Endothelial cell (in vitro differentiated cells): ENCODE results near the gene NR2C2AP. TPM values are rescaled to one million over a fixed set of nuclear protein-coding genes. Genes with fewer than 3 reads are reported as not detected.
"Not testable (repeated sequence)": the region's sequence is repeated elsewhere in the genome, so short reads cannot be mapped to it uniquely, and the experiment has no call there.

Source experiments
- DNase-seq: peaks from one replicate; pipeline ENCODE4 v3.0.0; 2021; ENCODE audit warnings: low spot score
- H3K27ac Mint-ChIP-seq: one replicate; pipeline ENCODE4 v1.8.0; 2021; ENCODE audit warnings: mixed read lengths, inconsistent platforms; ENCODE audit not compliant: unreplicated experiment
- H3K27me3 Mint-ChIP-seq: one replicate; pipeline ENCODE4 v1.8.0; 2021; ENCODE audit warnings: mild to moderate bottlenecking, moderate library complexity, mixed read lengths, inconsistent platforms; ENCODE audit not compliant: unreplicated experiment
- H3K36me3 Mint-ChIP-seq: one replicate; pipeline ENCODE4 v1.8.0; 2021; ENCODE audit warnings: mild to moderate bottlenecking, low read depth, mixed read lengths, inconsistent platforms; ENCODE audit not compliant: unreplicated experiment
- H3K4me1 Mint-ChIP-seq: one replicate; pipeline ENCODE4 v1.8.0; 2021; ENCODE audit warnings: mild to moderate bottlenecking, mixed read lengths, inconsistent platforms; ENCODE audit not compliant: unreplicated experiment
- H3K4me3 Mint-ChIP-seq: one replicate; pipeline ENCODE4 v1.8.0; 2021; ENCODE audit warnings: mild to moderate bottlenecking, mixed read lengths, inconsistent platforms; ENCODE audit not compliant: unreplicated experiment
- H3K9me3 Mint-ChIP-seq: one replicate; pipeline ENCODE4 v1.8.0; 2021; ENCODE audit warnings: mixed read lengths, inconsistent platforms; ENCODE audit not compliant: unreplicated experiment
- total RNA-seq: library from RNA; stranded (reverse); fragmentation: NEBNext Ultra II Directional; extraction: Animal tissue kit (Norgen Biotek cat#: 25700); gene quantifications from one replicate; pipeline ENCODE4 v1.2.1, GENCODE V29; 2021; ENCODE audit not compliant: unreplicated experiment
- TF ChIP-seq, protein P1 (sequence below): fragments of 200-600 bp; sonication (generic); IDR thresholded peaks from one replicate; pipeline ENCODE4 v1.5.0; 2021; ENCODE audit warnings: antibody characterized with exemption; ENCODE audit not compliant: unreplicated experiment

The NR2C2AP gene
- total RNA-seq, 1 donor from 2014 or later = 4.3 TPM

DNA sequence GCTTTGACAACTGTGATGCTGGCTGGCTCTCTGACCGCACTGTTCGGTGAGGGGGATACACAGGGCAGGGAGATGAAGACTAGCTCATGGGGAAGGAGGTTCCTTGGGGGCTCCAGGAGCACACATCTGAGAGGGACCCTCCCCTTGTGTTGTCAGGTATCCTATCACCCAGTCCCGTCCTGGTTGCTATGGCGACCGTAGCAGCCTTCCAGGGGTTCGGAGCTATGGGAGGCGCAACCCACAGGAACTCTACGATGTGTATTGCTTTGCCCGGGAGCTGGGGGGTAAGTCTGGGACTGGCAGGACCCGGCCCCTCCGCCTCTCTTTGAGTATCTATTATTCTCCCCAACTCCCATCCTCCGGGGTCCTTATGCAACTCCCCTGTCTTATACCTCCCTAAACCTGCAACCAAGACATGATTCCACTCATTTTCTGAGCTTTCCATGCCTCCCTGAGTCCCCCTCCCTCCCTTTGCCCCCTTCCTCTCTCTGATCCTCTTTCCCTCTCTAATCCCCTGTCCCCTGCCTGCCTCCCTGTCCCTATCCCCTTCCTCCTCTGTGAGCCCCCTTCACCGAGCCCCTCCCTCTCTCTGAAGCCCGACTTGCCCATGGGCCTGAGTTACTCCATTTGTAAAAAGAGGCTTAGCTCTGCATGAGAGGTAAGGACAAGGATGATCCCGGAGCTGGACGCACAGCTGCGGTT, 21.1 kb upstream of the NR2C2AP start:
- TF ChIP-seq, protein P1, sequence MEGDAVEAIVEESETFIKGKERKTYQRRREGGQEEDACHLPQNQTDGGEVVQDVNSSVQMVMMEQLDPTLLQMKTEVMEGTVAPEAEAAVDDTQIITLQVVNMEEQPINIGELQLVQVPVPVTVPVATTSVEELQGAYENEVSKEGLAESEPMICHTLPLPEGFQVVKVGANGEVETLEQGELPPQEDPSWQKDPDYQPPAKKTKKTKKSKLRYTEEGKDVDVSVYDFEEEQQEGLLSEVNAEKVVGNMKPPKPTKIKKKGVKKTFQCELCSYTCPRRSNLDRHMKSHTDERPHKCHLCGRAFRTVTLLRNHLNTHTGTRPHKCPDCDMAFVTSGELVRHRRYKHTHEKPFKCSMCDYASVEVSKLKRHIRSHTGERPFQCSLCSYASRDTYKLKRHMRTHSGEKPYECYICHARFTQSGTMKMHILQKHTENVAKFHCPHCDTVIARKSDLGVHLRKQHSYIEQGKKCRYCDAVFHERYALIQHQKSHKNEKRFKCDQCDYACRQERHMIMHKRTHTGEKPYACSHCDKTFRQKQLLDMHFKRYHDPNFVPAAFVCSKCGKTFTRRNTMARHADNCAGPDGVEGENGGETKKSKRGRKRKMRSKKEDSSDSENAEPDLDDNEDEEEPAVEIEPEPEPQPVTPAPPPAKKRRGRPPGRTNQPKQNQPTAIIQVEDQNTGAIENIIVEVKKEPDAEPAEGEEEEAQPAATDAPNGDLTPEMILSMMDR = no peak
- no peak overlapping the region for H3K4me3 Mint-ChIP-seq
- no peak for DNase-seq

DNA sequence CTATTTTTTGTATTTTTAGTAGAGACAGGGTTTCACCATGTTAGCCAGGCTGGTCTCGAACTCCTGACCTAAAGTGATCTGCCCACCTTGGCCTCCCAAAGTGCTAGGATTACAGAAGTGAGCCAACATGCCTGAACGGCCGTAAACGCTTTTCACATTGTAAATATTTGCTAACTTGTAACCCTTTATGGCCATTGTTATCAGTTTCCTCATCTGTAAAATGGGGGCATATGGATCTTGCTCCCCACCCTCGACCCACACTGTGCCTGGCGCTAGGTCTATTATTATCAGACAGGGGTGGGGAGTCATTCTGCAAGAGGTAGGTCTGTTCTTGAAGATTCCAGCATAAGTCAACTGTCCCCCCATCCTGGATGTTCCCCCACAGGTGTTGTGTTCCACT, 20.4 kb upstream of the NR2C2AP start:
- peaks cover 2% of the 10 kb centered on the region for H3K27me3 Mint-ChIP-seq
- no peak overlapping the region for H3K4me3 Mint-ChIP-seq
- H3K4me1 Mint-ChIP-seq = no peaks in the 10 kb centered on the region
- no peaks in the 10 kb centered on the region for H3K9me3 Mint-ChIP-seq
- no peak overlapping the region for H3K27ac Mint-ChIP-seq
- H3K36me3 Mint-ChIP-seq = no peaks in the 10 kb centered on the region
- no peak for DNase-seq
- TF ChIP-seq, protein P1 = no peak

More for the DNA sequence above, 21.1 kb upstream of the NR2C2AP start:
- Mint-ChIP-seq H3K27me3 (peaks cover 5% of the 10 kb centered on the region), H3K27ac (no peak overlapping the region), H3K9me3 (no peaks in the 10 kb centered on the region), H3K36me3 (no peaks in the 10 kb centered on the region), H3K4me1 (no peaks in the 10 kb centered on the region)

DNA sequence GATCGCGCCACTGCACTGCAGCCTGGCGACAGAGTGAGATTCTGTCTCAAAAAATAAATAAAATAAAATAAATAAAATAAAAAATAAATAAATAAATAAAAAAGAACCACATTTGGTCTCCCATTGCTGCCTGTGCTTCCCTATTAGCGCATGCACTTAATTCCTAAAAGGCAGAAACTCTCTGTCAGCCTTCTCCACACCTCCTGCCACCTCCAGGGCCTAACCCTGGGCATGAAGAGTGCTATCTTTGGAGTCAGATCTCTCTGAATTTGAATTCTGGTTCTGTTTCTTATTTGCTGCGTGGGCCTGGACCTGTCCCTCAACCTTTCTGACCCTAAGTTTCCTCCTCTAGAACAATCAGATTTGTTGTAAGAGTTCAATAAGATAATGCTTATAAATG, 19.8 kb upstream of the NR2C2AP start:
- H3K4me1 Mint-ChIP-seq = no peaks in the 10 kb centered on the region
- DNase-seq = no peak
- H3K27ac Mint-ChIP-seq = no peak overlapping the region
- no peaks in the 10 kb centered on the region for H3K9me3 Mint-ChIP-seq
- H3K4me3 Mint-ChIP-seq = no peak overlapping the region
- TF ChIP-seq, protein P1 = no peak
- H3K27me3 Mint-ChIP-seq = peaks cover 2% of the 10 kb centered on the region
- no peaks in the 10 kb centered on the region for H3K36me3 Mint-ChIP-seq

DNA sequence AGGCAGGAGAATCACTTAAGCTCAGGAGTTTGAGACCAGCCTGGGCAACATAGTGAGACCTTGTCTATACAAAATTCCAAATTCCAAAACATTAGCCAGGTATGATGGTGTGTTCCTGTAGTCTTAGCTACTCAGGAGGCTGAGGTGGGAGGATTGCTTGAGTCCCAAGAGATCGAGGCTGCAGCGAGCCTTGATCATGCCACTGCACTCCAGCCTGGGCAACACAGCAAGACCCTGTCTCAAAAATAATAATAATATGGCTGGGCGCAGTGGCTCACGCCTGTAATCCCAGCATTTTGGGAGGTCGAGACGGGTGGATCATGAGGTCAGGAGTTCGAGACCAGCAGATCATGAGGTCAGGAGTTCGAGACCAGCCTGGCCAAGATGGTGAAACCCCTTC, 17.8 kb upstream of the NR2C2AP start:
- H3K4me1 Mint-ChIP-seq, DNase-seq, H3K9me3 Mint-ChIP-seq, H3K4me3 Mint-ChIP-seq, H3K36me3 Mint-ChIP-seq, H3K27ac Mint-ChIP-seq, H3K27me3 Mint-ChIP-seq: not testable (repeated sequence)

DNA sequence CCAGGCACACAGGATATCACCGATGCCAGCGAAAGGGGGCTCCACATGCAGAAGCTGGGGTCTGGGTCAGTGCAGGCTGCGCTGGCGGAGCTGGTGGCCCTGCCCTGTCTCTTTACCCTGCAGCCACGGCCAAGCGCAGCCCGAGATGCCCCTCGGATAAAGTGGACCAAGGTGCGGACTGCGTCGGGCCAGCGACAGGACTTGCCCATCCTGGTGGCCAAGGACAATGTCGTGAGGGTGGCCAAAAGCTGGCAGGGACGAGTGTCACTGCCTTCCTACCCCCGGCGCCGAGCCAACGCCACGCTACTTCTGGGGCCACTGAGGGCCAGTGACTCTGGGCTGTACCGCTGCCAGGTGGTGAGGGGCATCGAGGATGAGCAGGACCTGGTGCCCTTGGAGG, 15.7 kb upstream of the NR2C2AP start:
- Mint-ChIP-seq H3K27me3 (peaks cover 4% of the 10 kb centered on the region), H3K36me3 (peaks cover 4% of the 10 kb centered on the region), H3K9me3 (no peaks in the 10 kb centered on the region), H3K27ac (no peak overlapping the region), H3K4me1 (no peaks in the 10 kb centered on the region), H3K4me3 (no peak overlapping the region)
- TF ChIP-seq, protein P1 = no peak
- DNase-seq = no peak
